PC-9 (cell line): Measurements from ENCODE around the gene TOMM6. TPM values are rescaled to one million over a fixed set of nuclear protein-coding genes. Genes with fewer than 3 reads are reported as not detected.

Experiments
- BruUV-seq: library from RNA; stranded (reverse); fragments of 400-500 nt; replicated peaks from 2 replicates; lab custom pipeline; 2021; lab: Mats Ljungman, UMichigan
- CTCF ChIA-PET: fragments of 300-600 bp; sonication (Branson Sonifier 250); formaldehyde crosslinking; loops from one replicate; lab custom pipeline; 2022; ENCODE audit warnings: antibody characterized with exemption; lab: Charles Lee
- POLR2A ChIA-PET: fragments of 300-600 bp; sonication (Branson Sonifier 250); formaldehyde crosslinking; loops from one replicate; lab custom pipeline; 2022; ENCODE audit warnings: antibody characterized with exemption; ENCODE audit not compliant: unreplicated experiment; lab: Charles Lee
- DNase-seq, 2 experiments: peaks; one replicate each; pipeline versions ENCODE4 v3.0.0 to v3.0.0-alpha.2; 2015 to 2022; ENCODE audit warnings: mixed read lengths in 1 of 2
- H2AFZ ChIP-seq: fragments of 200-600 bp; sonication (generic); 2 replicates; pipeline ENCODE4 v1.8.1; 2017; ENCODE audit warnings: antibody characterized with exemption
- H3F3A ChIP-seq: fragments of 200-600 bp; sonication (generic); 2 replicates; pipeline ENCODE4 v1.8.1; 2017; ENCODE audit warnings: antibody characterized with exemption, mild to moderate bottlenecking, low read depth; ENCODE audit not compliant: insufficient read depth
- H3K27ac ChIP-seq: fragments of 200-600 bp; sonication (generic); 2 replicates; pipeline ENCODE4 v1.6.1; 2016; ENCODE audit warnings: mixed run types
- H3K27me3 ChIP-seq: fragments of 200-600 bp; sonication (generic); 2 replicates; pipeline ENCODE4 v1.6.1; 2016; ENCODE audit warnings: low read depth, mixed run types; ENCODE audit not compliant: insufficient read depth
- H3K36me3 ChIP-seq: fragments of 200-600 bp; sonication (generic); 2 replicates; pipeline ENCODE4 v1.6.1; 2016; ENCODE audit warnings: low read depth, mixed run types
- H3K4me1 ChIP-seq: fragments of 200-600 bp; sonication (generic); replicated peaks from 2 replicates; pipeline ENCODE4 v1.6.1; 2016; ENCODE audit warnings: mixed run types; ENCODE audit not compliant: insufficient read depth
- H3K4me2 ChIP-seq: fragments of 200-600 bp; sonication (generic); 2 replicates; pipeline ENCODE4 v1.6.1; 2017; ENCODE audit warnings: mixed run types
- H3K4me3 ChIP-seq: fragments of 200-600 bp; sonication (generic); 2 replicates; pipeline ENCODE4 v1.6.1; 2016; ENCODE audit warnings: mixed run types
- H3K79me2 ChIP-seq: fragments of 200-600 bp; sonication (generic); 2 replicates; pipeline ENCODE4 v1.6.1; 2017; ENCODE audit warnings: low read depth, mixed run types
- H3K9me2 ChIP-seq: fragments of 200-600 bp; sonication (generic); 2 replicates; pipeline ENCODE4 v1.8.1; 2017; ENCODE audit warnings: mild to moderate bottlenecking; ENCODE audit not compliant: insufficient read depth
- H3K9me3 ChIP-seq: fragments of 200-600 bp; sonication (generic); 2 replicates; pipeline ENCODE4 v1.8.1; 2016; ENCODE audit warnings: low read depth; ENCODE audit not compliant: insufficient read depth
- H4K20me1 ChIP-seq: fragments of 200-600 bp; sonication (generic); 2 replicates; pipeline ENCODE4 v1.8.1; 2017; ENCODE audit not compliant: insufficient read depth
- CTCF ChIP-seq: fragments of 200-600 bp; sonication (generic); conservative IDR thresholded peaks from 2 replicates; pipeline ENCODE4 v1.6.1; 2017; ENCODE audit warnings: mixed run types, antibody characterized with exemption, mild to moderate bottlenecking, moderate library complexity
- EZH2 ChIP-seq: fragments of 200-600 bp; sonication (generic); IDR thresholded peaks from 2 replicates; pipeline ENCODE4 v1.8.0; 2017; ENCODE audit warnings: antibody characterized with exemption, low read depth
- intact Hi-C: fragments of 100-400 bp; cut with micrococcal nuclease; formaldehyde crosslinking; loops from one replicate; pipeline ENCODE4 v1.10.0; 2022; ENCODE audit not compliant: unreplicated experiment
- total RNA-seq: library from RNA; stranded (reverse); gene quantifications from 2 replicates; pipeline ENCODE4 v1.2.3, GENCODE V29; 2021

TOMM6 gene
- total RNA-seq, 1 experiment from 2014 or later, result 170 TPM

GRCh38 chr6:41746107-41746506, 41.4 kb upstream of the TOMM6 start:
- no peaks in the 10 kb centered on the region for H3K36me3 ChIP-seq
- no peak overlapping the region for H3K4me2 ChIP-seq
- H3F3A ChIP-seq, result peaks cover 26% of the 10 kb centered on the region
- no peak overlapping the region for H3K4me3 ChIP-seq
- H3K27ac ChIP-seq, result no peak overlapping the region
- BruUV-seq, result no TSS peak
- H3K9me2 ChIP-seq, result no peaks in the 10 kb centered on the region
- POLR2A ChIA-PET, result no interaction called here
- no peak for DNase-seq
- H3K9me3 ChIP-seq, result no peaks in the 10 kb centered on the region
- H2AFZ ChIP-seq, result no peak overlapping the region
- peaks cover 42% of the 10 kb centered on the region for H3K4me1 ChIP-seq
- no peaks in the 10 kb centered on the region for H4K20me1 ChIP-seq
- H3K79me2 ChIP-seq, result no peaks in the 10 kb centered on the region
- H3K27me3 ChIP-seq, result no peaks in the 10 kb centered on the region
- intact Hi-C loops, result no loop called here
- TF ChIP-seq EZH2 (no peak), CTCF (no peak)
- CTCF ChIA-PET, result no interaction called here

GRCh38 chr6:41747256-41748101, 40.0 kb upstream of the TOMM6 start, which contains the start of gene PGC:
Gene PGC, minus strand, starts transcription at chr6:41747397. Its CDS starts 63 bp downstream, at chr6:41747334.
- Histone ChIP-seq H3K79me2 (no peaks in the 10 kb centered on the region), H3K36me3 (no peaks in the 10 kb centered on the region), H3K9me3 (no peaks in the 10 kb centered on the region), H3K4me2 (no peak within 1 kb of the TSS), H3K4me1 (peaks cover 28% of the 10 kb centered on the region), H3K27ac (no peak within 1 kb of the TSS), H3F3A (peaks cover 12% of the 10 kb centered on the region; the same call in 1 of the 2 replicates), H3K4me3 (no peak within 1 kb of the TSS), H4K20me1 (no peaks in the 10 kb centered on the region), H3K27me3 (no peaks in the 10 kb centered on the region), H3K9me2 (no peaks in the 10 kb centered on the region), H2AFZ (no peak within 1 kb of the TSS)
- POLR2A ChIA-PET, result no interaction called here
- no TSS peak for BruUV-seq
- CTCF ChIA-PET, result no interaction called here
- intact Hi-C loops, result no loop called here
- TF ChIP-seq CTCF (no peak), EZH2 (no peak)
- peak in 1 of 2 experiments; percentile 52 for DNase-seq

GRCh38 chr6:41748102-41748477, 39.4 kb upstream of the TOMM6 start:
- no peak overlapping the region for H3K27ac ChIP-seq
- H4K20me1 ChIP-seq, result no peaks in the 10 kb centered on the region
- peaks cover 6% of the 10 kb centered on the region; the same call in 1 of the 2 replicates for H3F3A ChIP-seq
- TF ChIP-seq EZH2, result no peak
- TF ChIP-seq CTCF, result no peak
- H3K4me3 ChIP-seq, result no peak overlapping the region
- no peak overlapping the region for H2AFZ ChIP-seq
- H3K79me2 ChIP-seq, result no peaks in the 10 kb centered on the region
- H3K4me2 ChIP-seq, result no peak overlapping the region
- peaks cover 22% of the 10 kb centered on the region for H3K4me1 ChIP-seq
- no peaks in the 10 kb centered on the region for H3K9me3 ChIP-seq
- no peaks in the 10 kb centered on the region for H3K36me3 ChIP-seq
- H3K9me2 ChIP-seq, result no peaks in the 10 kb centered on the region
- POLR2A ChIA-PET, result no interaction called here
- no TSS peak for BruUV-seq
- no peaks in the 10 kb centered on the region for H3K27me3 ChIP-seq
- CTCF ChIA-PET, result no interaction called here
- DNase-seq, result no peak
- intact Hi-C loops, result no loop called here
